ENCODE data around the gene LDLRAD2.
"Not testable (repeated sequence)": the region's sequence is repeated elsewhere in the genome, so short reads cannot be mapped to it uniquely, and the experiment has no call there.

LDLRAD2 gene, protein sequence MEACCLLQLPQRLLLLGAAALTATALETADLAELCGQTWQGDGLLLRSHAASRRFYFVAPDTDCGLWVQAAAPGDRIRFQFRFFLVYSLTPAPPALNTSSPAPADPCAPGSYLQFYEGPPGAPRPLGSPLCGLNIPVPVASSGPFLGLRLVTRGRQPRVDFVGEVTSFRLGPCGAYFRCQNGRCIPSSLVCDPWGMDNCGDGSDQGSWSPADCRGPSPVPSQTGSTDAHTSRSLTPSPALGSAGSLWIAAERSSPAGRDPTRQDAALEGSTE

GRCh38 chr1:21811875-21812305 lies at the start of gene LDLRAD2:
Gene LDLRAD2, plus strand, starts transcription at chr1:21812265. Its CDS starts 187 bp downstream, at chr1:21812452.
- peak; percentile 65 for DNase-seq (ENCODE audit: low spot score)

DNA sequence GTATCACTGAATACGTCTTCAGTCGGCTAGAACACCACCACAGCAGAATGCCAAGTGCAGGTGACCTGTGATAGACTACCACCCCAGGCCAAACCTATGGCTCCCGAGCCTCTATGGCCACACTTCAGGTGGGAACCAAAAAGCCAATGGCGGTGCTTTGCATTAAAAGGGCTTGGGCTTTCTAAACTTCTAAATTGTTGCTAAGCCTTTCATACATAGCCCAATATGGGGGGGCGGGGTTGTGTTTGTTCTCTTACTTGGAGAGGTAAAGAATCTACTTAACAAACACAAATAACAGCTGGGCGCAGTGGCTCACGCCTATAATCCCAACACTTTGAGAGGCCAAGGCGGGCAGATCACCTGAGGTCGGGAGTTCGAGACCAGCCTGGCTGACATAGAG lies 48.8 kb upstream of the LDLRAD2 start:
- DNase-seq (ENCODE audit: low spot score) = no peak

GRCh38 chr1:21763694-21764419 lies 48.2 kb upstream of the LDLRAD2 start:
- DNase-seq (ENCODE audit: low spot score) = no peak

DNA sequence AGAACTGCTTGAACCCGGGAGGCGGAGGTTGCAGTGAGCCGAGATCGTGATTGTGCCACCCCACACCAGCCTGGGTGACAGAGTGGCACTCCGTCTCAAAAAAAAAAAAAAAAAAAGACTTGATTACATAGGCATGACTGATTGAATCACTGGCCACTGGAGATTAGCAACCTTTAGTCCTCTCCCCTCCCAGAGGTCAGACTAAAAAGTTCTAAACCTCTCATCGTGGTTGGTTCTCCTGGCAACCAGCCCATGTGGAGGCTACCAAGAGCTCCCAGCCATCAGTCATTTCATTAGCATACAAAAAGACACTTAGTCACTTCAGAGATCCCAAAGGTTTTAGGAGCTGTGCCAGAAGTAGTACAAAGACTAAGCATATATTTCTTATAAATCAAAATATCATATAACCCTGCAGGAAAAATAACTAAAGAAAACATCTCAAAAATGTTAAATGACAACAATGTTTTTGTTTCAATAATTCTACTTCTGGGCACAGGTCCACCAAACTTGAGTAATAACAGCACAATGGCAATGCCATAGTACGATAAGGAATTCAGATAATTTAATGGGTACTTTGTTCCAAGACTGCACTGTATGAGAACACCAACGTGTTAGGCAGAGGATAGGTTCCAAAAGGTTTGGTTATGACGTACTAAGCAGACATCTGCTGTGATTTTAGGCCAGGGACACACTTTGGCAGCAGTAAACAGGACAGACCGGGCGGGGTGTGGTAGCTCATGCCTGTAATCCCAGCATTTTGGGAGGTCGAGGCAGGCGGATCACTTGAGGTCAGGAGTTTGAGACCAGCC lies 47.2 kb upstream of the LDLRAD2 start:
- DNase-seq (ENCODE audit: low spot score) = peak; percentile 64

- DNase-seq (ENCODE audit: low spot score) = no peak
These were observed 45.9 kb upstream of the LDLRAD2 start for GRCh38 chr1:21766210-21766609.

DNA sequence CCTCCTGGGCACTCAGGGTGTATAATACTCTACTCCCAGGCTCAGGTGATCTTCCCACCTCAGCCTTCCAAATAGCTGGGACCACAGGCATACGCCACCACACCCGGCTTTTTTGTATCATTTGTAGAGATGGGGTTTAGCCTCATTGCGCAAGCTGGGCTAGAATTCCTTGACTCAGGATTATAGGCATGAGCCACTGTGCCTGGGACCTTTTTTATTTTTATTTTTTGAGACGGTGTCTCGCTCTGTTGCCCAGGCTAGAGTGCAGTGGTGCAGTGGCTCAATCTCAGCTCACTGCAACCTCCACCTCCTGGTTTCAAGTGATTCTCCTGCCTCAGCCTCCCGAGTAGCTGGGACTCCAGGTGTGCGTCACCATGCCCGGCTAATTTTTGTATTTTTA lies 45.0 kb upstream of the LDLRAD2 start:
- not testable (repeated sequence) for DNase-seq (ENCODE audit: low spot score)

DNA sequence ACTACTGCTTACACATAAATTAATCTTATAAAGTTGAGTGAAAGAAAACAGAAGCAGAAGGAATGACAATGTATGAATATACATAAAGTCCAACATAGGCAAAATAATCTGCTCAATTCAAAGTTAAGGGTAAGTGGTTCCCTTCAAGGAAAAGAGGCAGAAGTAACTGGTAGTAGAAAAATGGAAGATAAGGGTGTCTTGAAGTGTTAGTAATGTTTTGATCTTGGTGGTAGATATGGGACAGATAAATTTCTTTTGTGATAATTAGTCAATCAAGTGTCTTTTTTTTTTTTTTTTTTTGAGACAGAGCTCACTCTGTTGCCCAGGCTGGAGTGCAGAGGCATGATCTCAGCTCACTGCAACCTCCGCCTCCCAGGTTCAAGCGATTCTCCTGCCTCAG lies 41.9 kb upstream of the LDLRAD2 start:
- no peak for DNase-seq (ENCODE audit: low spot score)

GRCh38 chr1:21770602-21771001 lies 41.5 kb upstream of the LDLRAD2 start:
- DNase-seq (ENCODE audit: low spot score) = not testable (repeated sequence)

- DNase-seq (ENCODE audit: low spot score) = not testable (repeated sequence)
These were observed 40.4 kb upstream of the LDLRAD2 start for GRCh38 chr1:21771672-21772071.

DNA sequence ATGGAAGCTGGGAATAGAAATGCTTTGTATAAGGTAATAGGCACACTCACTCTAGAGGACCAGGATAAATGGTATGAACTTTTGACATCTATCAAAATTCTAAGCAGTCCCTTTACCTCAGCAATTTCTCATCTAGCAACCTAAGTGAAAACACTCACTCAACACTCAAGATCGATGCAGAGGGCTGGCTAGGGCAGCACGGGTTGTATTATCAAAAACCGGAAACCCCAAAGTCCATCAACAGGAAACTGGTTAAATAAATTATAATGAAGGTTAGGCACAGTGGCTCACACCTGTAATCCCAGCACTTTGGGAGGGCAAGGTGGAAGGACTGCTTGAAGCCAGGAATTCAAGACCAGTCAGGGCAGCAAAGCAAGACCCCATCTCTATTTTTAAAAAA lies 38.5 kb upstream of the LDLRAD2 start:
- DNase-seq (ENCODE audit: low spot score) = no peak

GRCh38 chr1:21774835-21775549 lies 37.1 kb upstream of the LDLRAD2 start:
- no peak for DNase-seq (ENCODE audit: low spot score)

DNA sequence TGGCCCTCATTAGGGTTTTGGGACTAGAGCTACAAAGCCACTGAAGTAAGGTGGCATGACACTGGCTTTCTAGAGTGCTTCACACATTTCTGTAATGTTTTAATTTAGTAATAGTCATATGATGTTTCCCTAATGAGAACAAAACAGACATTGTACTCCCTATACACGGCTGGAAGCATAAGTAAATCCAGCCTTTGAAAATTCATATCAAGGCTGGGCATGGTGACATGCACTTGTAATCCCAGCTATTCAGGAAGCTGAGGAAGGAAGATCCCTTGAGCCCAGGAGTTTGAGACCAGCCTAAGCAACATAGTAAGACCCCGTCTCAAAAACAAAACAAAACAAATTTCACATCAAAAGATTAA lies 36.5 kb upstream of the LDLRAD2 start:
- DNase-seq (ENCODE audit: low spot score) = no peak

- no peak for DNase-seq (ENCODE audit: low spot score)
These were observed 36.0 kb upstream of the LDLRAD2 start for GRCh38 chr1:21775985-21776562.

DNA sequence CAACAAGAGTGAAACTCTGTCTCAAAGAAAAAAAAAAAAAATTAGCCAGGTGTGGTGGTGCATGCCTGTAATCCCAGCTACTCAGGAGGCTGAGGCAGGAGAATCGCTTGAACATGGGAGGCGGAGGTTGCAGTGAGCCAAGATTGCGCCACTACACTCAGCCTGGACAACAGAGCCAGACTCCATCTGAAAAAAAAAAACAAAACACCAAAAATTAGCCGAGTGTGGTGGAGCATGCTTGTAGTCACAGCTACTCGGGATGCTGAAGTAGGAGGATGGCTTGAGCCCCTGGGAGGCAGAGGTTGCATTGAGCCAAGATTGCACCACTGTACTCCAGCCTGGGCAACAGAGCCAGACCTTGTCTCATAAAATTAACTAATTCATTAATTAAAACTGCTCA lies 35.1 kb upstream of the LDLRAD2 start:
- not testable (repeated sequence) for DNase-seq (ENCODE audit: low spot score)

DNA sequence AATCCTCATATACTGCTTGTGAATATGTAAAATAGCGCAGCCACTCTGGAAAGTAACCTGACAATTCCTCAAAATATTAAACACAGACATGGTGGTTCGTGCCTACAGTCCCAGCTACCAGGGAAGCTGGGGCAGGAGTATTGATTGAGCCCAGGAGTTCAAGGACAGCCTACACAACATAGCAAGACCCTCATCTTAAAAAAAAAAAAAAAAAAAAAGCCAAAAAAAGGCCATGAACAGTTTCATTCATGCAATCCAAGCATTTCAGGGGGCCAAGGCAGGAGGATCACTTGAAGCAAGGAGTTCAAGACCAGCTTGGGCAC lies 33.7 kb upstream of the LDLRAD2 start:
- no peak for DNase-seq (ENCODE audit: low spot score)

DNA sequence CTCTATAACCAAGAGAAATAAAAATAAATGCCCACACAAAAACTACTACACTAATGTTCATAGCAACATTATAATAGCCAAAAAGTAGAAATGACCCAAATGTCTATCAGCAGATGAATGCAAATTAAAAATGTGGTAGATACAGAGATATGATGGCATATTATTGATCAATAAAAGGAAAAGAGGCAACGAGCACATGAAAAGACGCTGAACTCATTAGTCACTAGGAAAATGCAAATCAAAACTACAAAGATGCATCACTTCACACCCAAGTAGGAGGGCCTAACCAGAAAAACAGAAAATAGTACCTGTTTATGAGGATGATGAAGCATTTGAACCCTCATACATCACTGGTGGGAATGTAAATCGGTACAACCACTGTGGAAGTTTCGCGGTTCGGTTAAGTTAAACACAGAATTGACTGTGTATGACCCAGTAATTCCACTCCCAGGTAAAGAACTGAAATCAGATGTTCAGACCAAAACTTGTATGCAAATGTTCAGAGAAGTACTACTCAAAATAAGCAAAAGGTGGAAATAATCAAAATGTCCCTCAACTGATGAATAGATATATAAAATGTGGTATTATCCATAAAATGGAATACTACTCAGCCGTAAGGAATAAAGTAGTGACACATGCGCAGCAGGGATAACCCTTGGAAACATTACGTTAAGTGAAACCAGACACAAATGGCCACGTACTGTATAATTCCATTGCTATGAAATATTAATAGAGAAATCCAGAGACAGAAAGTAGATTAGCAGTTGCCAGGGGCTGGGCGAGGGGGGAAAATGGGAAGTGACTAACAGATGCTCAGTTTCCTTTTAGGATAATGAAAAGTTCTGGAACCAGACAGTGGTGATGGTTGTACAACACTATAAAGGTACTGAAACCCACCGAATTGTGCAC lies 32.2 kb upstream of the LDLRAD2 start:
- no peak for DNase-seq (ENCODE audit: low spot score)

DNA sequence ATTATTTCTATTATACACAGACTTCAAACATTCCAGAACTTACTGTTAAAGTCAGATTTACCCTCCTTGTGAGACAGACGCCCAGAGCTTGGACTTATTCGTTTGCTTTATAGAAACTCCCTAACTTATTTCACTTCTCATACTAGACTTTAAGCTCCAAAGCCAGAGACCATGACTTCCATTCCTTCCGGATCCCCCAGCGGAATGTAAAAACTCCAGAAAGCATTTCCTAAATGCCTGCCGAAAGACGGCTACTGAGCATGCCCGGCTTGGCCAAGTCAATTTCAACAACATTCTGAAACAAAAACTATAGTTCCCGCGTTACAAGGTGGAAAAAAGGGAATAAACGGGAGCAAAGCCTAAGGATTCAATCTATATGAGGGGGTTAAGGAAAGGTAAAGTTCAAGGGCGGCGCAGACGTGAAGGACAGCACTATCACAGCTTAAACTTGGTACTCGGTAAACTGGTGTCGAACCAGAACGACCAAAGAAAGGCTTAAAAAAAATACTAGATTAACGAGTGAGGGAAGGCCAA lies 30.2 kb upstream of the LDLRAD2 start:
- peak; percentile 31 for DNase-seq (ENCODE audit: low spot score)

DNA sequence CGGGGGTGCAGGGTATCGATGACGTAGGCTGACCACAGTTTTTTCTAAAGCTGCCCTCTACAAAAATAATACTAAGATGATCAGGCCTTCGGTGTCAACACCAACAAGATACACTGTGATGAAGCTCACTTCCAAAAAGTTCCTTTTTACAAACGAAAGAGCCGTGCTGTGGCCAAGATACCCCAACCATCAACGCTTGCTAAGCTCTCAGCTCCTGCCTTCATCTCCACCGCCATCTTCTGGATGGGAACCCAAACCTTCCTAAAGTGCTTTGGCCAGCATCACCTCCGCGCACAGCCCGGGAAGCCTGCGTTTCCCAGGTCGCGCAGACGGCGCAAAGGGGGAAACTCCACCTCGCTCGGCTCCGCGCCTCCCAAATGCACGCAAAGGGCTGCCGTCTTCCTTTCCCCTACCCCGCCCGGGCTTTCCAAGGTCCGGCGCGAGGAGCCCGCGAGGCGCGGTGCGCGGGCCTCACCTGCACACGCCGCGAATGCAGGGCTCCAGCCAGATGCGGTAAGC lies 29.7 kb upstream of the LDLRAD2 start:
- peak; percentile 24 for DNase-seq (ENCODE audit: low spot score)

GRCh38 chr1:21782868-21783678 lies 29.0 kb upstream of the LDLRAD2 start, which contains the start of gene USP48:
Gene USP48, minus strand, starts transcription at chr1:21783149. Its CDS starts 192 bp downstream, at chr1:21782957.
- peak; percentile 96 for DNase-seq (ENCODE audit: low spot score)
